ENCODE results near the gene FMN1.

DNA sequence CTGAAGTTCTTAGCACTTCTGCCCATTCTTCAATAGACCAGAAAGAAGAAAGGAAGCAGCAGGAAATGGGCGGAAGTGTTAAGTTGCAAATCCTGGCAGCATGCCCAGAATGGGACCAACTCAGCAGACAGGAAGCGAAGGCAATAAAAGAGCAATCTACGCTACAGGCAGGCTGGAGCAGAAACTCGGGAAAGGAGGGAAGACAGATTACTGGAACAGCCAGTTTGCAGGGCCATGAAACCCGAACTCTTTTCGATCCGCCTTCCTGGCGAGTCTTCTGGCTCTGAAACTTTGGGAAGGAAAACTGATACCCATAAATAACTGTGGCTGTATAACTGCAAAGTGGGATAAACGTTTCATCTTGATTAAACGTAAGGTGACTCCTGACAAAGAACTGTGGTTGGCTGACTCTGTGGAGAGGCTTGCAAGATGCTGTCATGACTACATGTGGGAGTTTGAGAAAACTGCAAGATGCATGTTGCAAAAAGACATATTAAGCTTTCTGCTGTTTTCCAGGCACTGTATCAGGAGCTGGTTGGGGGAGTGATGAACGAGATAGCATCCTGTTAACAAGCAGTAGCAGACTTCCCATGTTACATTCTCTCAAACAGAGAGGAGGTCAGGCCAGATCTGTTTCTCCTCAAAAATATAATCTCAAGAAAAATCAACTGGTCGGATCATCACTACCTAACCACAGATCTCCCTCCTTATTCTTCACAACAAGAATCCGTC is 67.8 kb downstream of the FMN1 start:
- TF ChIP-seq, protein P1, sequence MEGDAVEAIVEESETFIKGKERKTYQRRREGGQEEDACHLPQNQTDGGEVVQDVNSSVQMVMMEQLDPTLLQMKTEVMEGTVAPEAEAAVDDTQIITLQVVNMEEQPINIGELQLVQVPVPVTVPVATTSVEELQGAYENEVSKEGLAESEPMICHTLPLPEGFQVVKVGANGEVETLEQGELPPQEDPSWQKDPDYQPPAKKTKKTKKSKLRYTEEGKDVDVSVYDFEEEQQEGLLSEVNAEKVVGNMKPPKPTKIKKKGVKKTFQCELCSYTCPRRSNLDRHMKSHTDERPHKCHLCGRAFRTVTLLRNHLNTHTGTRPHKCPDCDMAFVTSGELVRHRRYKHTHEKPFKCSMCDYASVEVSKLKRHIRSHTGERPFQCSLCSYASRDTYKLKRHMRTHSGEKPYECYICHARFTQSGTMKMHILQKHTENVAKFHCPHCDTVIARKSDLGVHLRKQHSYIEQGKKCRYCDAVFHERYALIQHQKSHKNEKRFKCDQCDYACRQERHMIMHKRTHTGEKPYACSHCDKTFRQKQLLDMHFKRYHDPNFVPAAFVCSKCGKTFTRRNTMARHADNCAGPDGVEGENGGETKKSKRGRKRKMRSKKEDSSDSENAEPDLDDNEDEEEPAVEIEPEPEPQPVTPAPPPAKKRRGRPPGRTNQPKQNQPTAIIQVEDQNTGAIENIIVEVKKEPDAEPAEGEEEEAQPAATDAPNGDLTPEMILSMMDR (IDR thresholded peaks at IDR 0.05), result no peak
- TF ChIP-seq EP300 (IDR thresholded peaks at IDR 0.05; ENCODE audit: low read depth), result no peak

All from transverse colon (tissue), 3 donors.